ENCODE data around the gene CPEB3. TPM values are rescaled to one million over a fixed set of nuclear protein-coding genes. Genes with fewer than 3 reads are reported as not detected.
A peak's percentile ranks its signal among the peaks of the same experiment; 100 is the strongest.

Gene CPEB3
- total and polyA plus RNA-seq, 4 donors = 1.1 to 5.1 (median 2.8) TPM

DNA sequence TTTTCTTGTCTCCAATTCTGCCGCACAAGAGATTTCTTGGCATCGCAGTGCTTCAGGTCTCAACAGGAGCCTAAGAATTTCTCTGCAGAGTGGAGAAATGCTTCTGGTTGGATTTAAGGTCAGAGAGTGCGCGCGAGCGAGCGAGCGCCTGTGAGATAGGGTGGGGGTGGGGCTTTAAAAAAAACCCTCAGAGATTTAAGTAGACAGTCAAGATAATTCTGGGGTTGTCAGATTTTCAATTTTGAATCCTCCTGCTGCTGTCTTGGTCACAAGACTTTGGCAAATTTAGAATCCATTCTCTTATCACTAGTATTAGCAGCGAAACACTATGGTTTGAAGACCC, 49.7 kb downstream of the CPEB3 start:
- DNase-seq (peak in 1 of 3 donors; percentile 24), ATAC-seq (ENCODE audit: insufficient read depth, low FRiP score) (no peak)
- Histone ChIP-seq H3K4me1 (ENCODE audit: control insufficient read depth in 5 of 5, insufficient read depth in 5 of 5, low read length in 5 of 5) (peaks cover 3 to 14% (median 5%) of the 10 kb centered on the region in 5 donors), H3K9ac (ENCODE audit: insufficient read depth in 1 of 2, low read length in 2 of 2) (peak overlapping the region in 1 of 2 donors; percentile 97), H3K36me3 (ENCODE audit: control insufficient read depth in 4 of 4, insufficient read depth in 4 of 4, low read length in 4 of 4) (no peaks in the 10 kb centered on the region), H3K4me3 (no peak overlapping the region), H3K27ac (ENCODE audit: low read depth in 1 of 2, low read length in 1 of 2) (peak overlapping the region; percentile 37 to 84), H3K9me3 (ENCODE audit: control insufficient read depth in 4 of 4, insufficient read depth in 3 of 4, low read length in 3 of 4) (no peaks in the 10 kb centered on the region), H3K27me3 (ENCODE audit: control insufficient read depth in 3 of 3, insufficient read depth in 3 of 3, low read length in 2 of 3) (no peaks in the 10 kb centered on the region)
- TF ChIP-seq, protein P1, sequence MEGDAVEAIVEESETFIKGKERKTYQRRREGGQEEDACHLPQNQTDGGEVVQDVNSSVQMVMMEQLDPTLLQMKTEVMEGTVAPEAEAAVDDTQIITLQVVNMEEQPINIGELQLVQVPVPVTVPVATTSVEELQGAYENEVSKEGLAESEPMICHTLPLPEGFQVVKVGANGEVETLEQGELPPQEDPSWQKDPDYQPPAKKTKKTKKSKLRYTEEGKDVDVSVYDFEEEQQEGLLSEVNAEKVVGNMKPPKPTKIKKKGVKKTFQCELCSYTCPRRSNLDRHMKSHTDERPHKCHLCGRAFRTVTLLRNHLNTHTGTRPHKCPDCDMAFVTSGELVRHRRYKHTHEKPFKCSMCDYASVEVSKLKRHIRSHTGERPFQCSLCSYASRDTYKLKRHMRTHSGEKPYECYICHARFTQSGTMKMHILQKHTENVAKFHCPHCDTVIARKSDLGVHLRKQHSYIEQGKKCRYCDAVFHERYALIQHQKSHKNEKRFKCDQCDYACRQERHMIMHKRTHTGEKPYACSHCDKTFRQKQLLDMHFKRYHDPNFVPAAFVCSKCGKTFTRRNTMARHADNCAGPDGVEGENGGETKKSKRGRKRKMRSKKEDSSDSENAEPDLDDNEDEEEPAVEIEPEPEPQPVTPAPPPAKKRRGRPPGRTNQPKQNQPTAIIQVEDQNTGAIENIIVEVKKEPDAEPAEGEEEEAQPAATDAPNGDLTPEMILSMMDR (IDR thresholded peaks at IDR 0.05; ENCODE audit: control extremely low read depth, extremely low read depth) = no peak
- 19 to 23% methylated on average over 9 of the region's 9 CpGs for WGBS, 2 donors

DNA sequence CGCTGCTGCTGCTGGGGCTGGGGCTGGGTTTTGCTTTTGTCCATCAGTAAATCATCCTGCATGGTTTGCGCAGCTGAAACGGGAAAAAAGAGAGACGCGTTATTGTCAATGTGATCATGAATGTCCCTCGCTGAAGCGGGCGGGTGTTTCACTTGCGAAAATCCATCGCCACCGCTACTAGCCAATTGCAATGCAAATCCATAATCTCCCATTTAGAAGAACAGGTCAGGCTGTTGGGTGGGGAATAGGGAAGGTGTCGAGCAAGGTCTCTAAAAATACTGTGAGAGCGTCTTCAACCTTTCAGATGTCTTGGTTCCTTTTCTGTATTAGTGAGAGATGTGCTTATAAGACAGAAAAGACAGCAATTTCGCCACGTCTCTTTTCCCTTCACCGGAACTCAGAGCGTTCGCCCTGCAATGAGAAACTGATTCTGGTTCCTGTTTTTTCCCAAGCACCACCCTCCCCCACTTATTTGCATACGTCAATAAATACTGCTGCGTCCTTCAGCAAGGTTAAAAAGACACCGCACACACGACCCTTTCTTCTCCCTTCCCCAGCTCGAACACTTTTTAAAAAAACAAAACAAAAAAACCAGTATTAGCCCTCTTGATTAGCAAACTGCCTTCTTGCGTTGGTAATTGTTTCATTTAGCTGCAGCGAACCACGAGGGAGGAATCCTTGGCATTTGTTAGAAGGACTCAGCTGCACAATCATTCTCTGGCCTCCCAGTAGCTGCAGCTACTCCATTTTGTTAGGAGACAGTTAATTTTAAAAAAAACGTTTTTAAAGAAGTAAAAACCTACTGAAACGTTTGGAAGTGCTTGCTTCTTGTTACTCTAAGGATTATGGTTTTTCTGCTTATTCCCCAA, 50.4 kb downstream of the CPEB3 start:
- H3K27ac ChIP-seq (ENCODE audit: low read depth in 1 of 2, low read length in 1 of 2) = peak overlapping the region; percentile 84 to 89
- H3K4me3 ChIP-seq = peak overlapping the region; percentile 50
- H3K9me3 ChIP-seq (ENCODE audit: control insufficient read depth in 4 of 4, insufficient read depth in 3 of 4, low read length in 3 of 4) = no peaks in the 10 kb centered on the region
- peak; percentile 66 to 90 (median 90) for DNase-seq
- H3K27me3 ChIP-seq (ENCODE audit: control insufficient read depth in 3 of 3, insufficient read depth in 3 of 3, low read length in 2 of 3) = no peaks in the 10 kb centered on the region
- WGBS, 2 donors = 0% methylated on average over 28 of the region's 28 CpGs
- ATAC-seq (ENCODE audit: insufficient read depth, low FRiP score) = peak; percentile 70
- TF ChIP-seq, protein P1 (IDR thresholded peaks at IDR 0.05; ENCODE audit: control extremely low read depth, extremely low read depth) = no peak
- H3K36me3 ChIP-seq (ENCODE audit: control insufficient read depth in 4 of 4, insufficient read depth in 4 of 4, low read length in 4 of 4) = no peaks in the 10 kb centered on the region
- peak overlapping the region in 1 of 2 donors; percentile 97 for H3K9ac ChIP-seq (ENCODE audit: insufficient read depth in 1 of 2, low read length in 2 of 2)
- peaks cover 3 to 14% (median 5%) of the 10 kb centered on the region in 5 donors for H3K4me1 ChIP-seq (ENCODE audit: control insufficient read depth in 5 of 5, insufficient read depth in 5 of 5, low read length in 5 of 5)

DNA sequence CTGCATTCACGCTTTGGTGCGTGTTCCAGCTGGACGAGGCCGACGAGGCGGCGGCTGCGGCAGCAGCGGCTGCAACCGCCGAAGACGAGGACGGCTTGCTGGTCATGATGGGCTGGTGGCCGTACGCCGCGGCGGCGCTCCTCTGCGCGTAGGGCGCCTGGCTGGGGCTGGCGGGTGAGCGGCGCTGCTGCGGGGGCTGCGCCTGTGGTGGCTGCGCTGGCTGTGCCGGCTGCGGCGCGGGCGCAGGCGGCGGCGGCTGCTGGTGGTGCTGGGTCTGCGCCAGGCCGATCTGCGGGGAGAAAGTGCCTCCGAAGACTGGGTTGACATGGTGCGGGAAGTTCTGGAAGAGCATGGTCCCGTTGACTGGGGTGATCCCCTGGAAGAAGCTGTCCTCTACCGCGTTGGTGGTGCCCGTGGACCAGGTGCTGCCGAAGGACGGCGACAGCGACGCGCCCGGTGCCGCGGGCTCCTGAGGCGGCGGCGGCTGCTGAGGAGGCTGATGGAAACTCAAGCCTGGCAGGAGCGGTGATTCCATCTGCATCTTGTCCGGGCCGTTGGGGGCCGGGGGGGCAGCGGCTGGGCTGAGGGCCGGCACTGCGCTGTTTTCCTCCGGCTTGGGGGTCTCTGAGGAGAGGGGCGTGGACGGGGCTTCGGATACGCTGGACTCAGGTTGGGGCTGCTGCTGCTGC, 51.1 kb downstream of the CPEB3 start:
- peak overlapping the region in 1 of 2 donors; percentile 97 for H3K9ac ChIP-seq (ENCODE audit: insufficient read depth in 1 of 2, low read length in 2 of 2)
- TF ChIP-seq, protein P1 (IDR thresholded peaks at IDR 0.05; ENCODE audit: control extremely low read depth, extremely low read depth) = no peak
- DNase-seq (peak; percentile 56 to 66 (median 57)), ATAC-seq (ENCODE audit: insufficient read depth, low FRiP score) (peak; percentile 42)
- peaks cover 5 to 14% (median 6%) of the 10 kb centered on the region in 5 donors for H3K4me1 ChIP-seq (ENCODE audit: control insufficient read depth in 5 of 5, insufficient read depth in 5 of 5, low read length in 5 of 5)
- no peaks in the 10 kb centered on the region for H3K27me3 ChIP-seq (ENCODE audit: control insufficient read depth in 3 of 3, insufficient read depth in 3 of 3, low read length in 2 of 3)
- H3K27ac ChIP-seq (ENCODE audit: low read depth in 1 of 2, low read length in 1 of 2) = peak overlapping the region; percentile 84 to 89
- 4 to 19% methylated on average over 65 to 69 of the region's 69 CpGs for WGBS, 2 donors
- no peaks in the 10 kb centered on the region for H3K36me3 ChIP-seq (ENCODE audit: control insufficient read depth in 4 of 4, insufficient read depth in 4 of 4, low read length in 4 of 4)
- H3K4me3 ChIP-seq = peak overlapping the region; percentile 50
- H3K9me3 ChIP-seq (ENCODE audit: control insufficient read depth in 4 of 4, insufficient read depth in 3 of 4, low read length in 3 of 4) = no peaks in the 10 kb centered on the region
